ENCODE data around the gene PSMA2.

DNA sequence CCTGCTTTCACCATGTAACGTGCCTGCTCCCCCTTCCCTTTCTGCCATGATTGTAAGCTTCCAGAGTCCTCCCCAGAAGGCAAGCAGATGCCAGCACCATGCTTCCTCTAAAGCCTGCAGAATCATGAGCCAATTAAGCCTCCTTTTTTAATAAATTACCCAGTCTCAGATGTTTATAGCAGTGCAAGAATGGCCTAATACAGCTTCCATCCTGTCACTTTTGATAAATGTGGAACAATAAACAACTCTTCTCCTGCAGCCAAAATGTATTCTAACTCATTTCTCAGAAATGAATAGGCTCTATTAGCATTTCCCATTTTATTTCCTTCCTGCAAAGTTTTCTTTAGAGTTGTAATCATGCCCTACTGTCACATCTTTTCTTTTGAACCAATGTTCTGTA, 63.5 kb downstream of the PSMA2 start:
- TF ChIP-seq GATA3 (IDR thresholded peaks at IDR 0.05; ENCODE audit: low read depth, low read length) (no peak), GATA2 (IDR thresholded peaks at IDR 0.05; ENCODE audit: low read depth, low read length) (no peak)

Data from SH-SY5Y (cell line).